Left kidney (tissue), 2 donors: Measurements from ENCODE around the gene EFCAB12. TPM values are rescaled to one million over a fixed set of nuclear protein-coding genes. Genes with fewer than 3 reads are reported as not detected.
A peak's percentile ranks its signal among the peaks of the same experiment; 100 is the strongest.
"Not testable (repeated sequence)": the region's sequence is repeated elsewhere in the genome, so short reads cannot be mapped to it uniquely, and the experiment has no call there.

Source experiments
- DNase-seq: peaks from one replicate; pipeline ENCODE4 v3.0.0-alpha.2; 2013
- polyA plus RNA-seq: library from polyadenylated mRNA; unstranded; fragments of 120-200 nt; gene quantifications from one replicate; pipeline ENCODE4 v1.2.1, GENCODE V29; 2013; ENCODE audit not compliant: insufficient read length

The EFCAB12 gene
- polyA plus RNA-seq, 1 donor: 5.9 TPM

DNA sequence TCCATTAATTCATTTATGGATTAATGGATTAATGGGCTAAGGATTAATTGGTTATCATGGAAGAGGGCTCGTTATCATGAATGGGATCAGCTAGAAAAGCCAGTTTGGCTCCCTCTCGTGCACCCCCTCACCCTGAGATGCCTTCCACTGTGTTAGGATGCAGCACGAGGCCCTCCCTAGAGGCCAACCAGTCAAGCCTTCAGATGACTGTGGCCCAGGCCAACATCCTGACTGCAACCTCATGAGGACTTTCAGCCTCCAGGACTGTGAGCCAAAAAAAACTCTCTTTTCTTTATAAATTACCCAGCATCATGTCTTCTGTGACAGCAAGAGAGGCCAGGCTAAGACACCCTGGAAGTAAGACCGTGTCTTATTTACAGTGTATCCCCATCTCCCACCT is 9.0 kb downstream of the EFCAB12 start:
- no peak for DNase-seq

- DNase-seq: no peak
Observed at GRCh38 chr3:129418041-129418973, 10.1 kb downstream of the EFCAB12 start.

- DNase-seq: peak; percentile 61
Observed at GRCh38 chr3:129417326-129417725, 11.1 kb downstream of the EFCAB12 start.

GRCh38 chr3:129416415-129416814 is 12.0 kb downstream of the EFCAB12 start:
- no peak for DNase-seq

DNA sequence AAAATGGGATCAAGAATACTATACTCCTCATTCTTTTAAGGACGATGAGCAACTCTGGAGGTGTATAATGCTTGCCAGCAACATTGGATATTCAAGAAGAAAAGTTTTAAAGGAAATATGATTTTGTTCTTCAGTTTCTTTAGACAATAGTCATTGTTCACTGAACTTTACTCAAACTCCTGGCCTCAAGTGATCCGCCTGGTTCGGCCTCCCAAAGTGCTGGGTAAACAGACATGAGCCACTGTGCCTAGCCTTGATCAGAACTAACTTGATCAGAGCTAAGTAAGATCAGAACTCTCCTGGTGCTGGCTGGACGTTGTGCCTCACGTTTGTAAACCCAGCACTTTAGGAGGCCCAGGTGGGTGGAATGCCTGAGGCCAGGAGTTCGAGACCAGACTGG is 12.6 kb downstream of the EFCAB12 start:
- no peak for DNase-seq

DNA sequence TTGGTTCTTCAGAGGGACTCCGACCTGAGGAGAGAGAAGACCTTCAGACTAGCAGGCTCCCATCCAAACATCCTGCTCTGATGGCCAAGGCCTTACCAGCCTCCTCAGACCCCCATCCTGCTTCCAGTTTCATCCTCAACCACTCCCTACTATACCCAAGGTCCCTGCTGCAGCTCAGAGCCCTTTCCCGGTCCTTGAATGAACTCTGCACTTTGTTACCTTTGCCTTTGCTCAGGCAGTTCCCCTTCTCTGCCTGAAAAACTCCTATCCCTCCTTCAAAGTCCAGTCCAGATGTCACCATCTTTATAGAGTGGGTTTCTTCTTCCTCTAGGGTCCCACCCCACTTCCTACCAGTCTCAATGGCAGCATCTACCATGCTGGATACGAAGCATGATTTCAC is 13.1 kb downstream of the EFCAB12 start:
- DNase-seq: no peak

- no peak for DNase-seq
Observed at GRCh38 chr3:129413687-129414506, 14.5 kb downstream of the EFCAB12 start.

DNA sequence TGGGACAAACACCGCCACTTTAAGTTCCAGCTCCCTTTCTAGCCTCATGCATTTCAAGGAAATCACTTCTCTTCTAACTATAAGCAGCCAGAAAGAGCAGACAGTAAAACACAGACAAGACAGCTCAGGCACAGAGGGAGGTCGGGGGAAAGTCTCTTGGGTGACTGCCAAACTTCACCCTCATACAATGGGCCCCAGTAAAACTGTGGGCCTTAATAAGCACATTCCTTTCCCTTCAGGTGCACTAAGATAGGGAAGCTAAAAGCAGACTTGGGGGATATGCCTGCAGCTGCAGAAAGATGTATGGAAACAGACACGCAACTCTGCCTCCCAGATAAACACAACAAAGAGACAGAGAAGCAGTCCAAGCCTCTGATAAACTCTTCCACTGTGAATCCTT is 15.2 kb downstream of the EFCAB12 start:
- not testable (repeated sequence) for DNase-seq

- no peak for DNase-seq
Observed at GRCh38 chr3:129412542-129413198, 15.8 kb downstream of the EFCAB12 start.

GRCh38 chr3:129410971-129411370 is 17.5 kb downstream of the EFCAB12 start:
- no peak for DNase-seq

DNA sequence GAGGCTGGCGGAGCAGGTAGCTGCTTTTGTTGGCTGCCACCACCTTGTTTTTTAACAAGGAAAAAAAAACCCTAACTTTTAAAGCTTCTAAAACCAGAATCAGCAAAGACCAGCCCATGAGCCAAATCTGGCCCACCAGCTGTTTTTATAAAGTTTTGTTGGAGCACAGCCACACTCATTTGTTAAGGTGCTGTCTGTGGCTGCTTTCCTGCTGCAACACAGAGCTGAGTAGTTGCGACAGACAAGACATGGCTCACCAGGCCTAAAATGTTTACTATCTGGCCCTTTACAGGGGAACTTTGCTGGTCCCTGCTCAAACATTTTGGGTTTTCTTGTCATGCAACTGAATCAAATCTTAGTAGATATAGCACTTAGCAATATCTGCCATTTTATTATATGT is 18.9 kb downstream of the EFCAB12 start:
- no peak for DNase-seq

DNA sequence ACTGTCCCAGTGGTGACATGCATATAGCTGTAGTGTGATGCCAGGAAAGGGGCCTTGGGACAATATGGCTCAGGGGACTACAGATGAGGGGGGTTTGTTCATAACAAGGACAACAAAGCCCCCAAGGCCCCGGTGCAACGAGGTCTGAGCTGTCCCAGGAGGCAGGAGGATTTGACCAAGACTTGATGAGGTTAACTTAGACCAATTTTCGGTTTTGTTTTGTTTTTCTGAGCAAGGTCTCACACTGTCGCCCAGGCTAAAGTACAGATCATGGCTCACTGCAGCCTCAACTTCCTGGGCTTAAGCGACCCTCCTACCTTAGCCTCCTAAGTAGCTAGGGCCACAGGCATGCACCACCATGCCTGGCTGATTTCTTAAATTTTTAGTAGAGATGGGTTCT is 23.8 kb downstream of the EFCAB12 start:
- DNase-seq: no peak

- no peak for DNase-seq
Observed at GRCh38 chr3:129404130-129404529, 24.3 kb downstream of the EFCAB12 start.

GRCh38 chr3:129403450-129403849 is 25.0 kb downstream of the EFCAB12 start:
- DNase-seq: no peak

DNA sequence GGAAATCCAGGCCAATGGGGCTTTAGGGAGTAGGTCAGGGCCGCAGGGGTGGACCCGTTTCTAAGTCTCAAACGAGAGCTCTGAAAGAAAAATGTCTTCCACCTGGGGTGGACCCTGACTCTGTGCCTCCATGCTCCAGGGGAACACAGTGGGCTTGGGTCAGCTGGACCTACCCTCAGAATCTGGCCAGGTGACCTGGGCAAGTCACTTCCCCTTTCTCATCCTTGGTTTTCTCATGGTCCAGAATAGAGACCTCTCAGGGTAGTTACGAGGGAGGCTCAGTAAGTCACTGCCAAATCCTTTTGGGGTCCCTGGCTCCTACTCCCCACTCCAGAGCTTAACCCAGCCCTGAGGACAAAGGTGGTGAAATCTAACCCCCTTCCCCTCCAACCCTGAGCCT is 25.8 kb downstream of the EFCAB12 start:
- DNase-seq: no peak

DNA sequence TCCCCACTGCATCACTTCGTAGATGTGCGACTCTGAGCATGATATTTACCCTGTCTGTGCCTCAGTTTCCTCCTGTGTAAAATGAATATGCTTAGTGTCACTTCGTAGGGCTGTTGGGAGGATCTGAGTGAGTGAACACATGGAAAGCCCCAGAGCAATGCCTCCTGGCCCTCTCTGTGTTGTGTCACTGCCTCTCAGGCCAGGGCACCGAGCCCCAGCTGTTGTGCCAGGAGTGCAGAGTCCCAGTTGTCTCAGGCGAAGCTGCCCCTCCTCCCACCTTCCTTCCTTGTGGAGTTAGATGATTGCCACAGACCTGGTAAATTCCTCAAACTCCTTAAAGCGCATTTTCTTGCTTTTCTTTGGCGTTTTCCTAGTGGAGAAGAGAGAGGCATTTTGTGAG is 26.2 kb downstream of the EFCAB12 start:
- no peak for DNase-seq

GRCh38 chr3:129399895-129400357 is 28.5 kb downstream of the EFCAB12 start:
- DNase-seq: no peak

DNA sequence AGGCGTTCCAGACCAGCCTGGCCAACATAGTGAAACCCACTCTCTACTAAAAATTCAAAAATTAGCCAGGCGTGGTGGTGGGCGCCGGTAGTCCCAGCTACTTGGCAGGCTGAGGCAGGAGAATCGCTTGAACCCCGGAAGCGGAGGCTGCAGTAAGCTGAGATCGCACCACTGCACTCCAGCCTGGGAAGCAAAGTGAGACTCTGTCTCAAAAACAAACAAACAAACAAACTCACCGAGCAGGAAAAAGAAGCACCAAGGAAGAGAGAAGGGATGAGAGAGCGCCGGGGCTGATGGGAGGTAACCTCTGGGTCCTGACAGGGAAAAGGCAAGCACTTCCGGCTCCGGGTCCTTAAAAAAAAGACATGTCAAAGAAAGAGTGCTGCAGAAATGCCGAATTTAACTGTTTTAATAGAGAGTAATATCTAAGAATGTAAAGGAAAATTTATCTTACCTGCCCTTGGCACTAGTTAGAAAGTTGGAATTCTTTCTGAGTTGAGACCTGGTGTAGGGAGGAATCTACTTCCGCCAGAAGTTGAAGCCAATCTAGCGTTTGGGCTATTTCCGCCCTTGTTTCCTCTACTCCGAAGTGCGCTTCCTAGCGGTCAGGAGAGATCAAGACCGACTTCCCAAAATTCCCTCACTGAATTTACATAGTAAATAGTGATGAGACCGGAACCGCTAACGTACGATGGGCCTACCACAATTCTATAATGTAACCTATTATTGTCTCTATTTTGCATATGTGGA is 29.1 kb downstream of the EFCAB12 start:
- DNase-seq: peak; percentile 98

DNA sequence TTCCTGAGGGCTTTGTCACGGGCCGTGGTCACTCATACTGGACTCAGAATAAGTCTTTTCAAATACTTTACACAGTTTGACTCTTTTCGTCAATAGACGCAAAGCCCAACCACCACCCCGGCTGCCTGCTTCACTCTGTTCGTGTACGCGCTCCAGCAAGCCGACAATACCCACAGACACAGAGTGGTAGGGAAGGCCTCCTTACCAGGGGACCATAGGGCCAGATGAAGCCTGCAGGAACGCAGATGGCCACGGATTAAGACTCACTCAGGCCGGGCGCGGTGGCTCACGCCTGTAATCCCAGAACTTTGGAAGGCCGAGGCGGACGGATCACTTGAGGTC is 29.7 kb downstream of the EFCAB12 start:
- no peak for DNase-seq

GRCh38 chr3:129393760-129394564 is 34.5 kb downstream of the EFCAB12 start:
- DNase-seq: not testable (repeated sequence)

DNA sequence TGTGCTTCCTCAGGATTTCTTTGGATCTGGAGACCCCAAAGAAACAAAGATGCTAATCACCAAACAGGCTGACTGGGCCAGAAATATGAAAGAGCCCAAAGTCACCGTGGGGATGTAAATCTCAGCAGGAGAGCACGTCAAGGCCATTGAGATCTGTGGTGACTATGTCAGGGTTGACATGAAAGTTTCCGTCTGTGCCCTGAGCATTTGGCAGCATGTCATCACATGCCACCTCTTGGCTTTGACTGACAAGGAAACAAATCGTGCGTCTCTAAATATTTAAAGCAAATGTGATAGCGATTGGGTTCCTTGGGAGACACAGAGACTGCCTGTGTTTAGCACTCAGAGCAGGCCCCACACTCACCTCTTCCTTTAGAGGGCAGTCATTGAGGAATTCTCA is 35.2 kb downstream of the EFCAB12 start:
- no peak for DNase-seq
